GM23248 (cell line): ENCODE measurements around the gene SMIM45.

Source experiments
- EZH2 ChIP-seq: fragments of 200-600 bp; sonication (generic); IDR thresholded peaks from 2 replicates; pipeline ENCODE4 v1.6.1; 2018; ENCODE audit warnings: antibody characterized with exemption, mild to moderate bottlenecking; ENCODE audit not compliant: insufficient read depth, poor library complexity, severe bottlenecking
- EZH2phosphoT487 ChIP-seq: fragments of 200-600 bp; sonication (generic); IDR thresholded peaks from 2 replicates; pipeline ENCODE4 v1.6.1; 2018; ENCODE audit warnings: antibody characterized with exemption, moderate library complexity, mild to moderate bottlenecking, low read depth; ENCODE audit not compliant: insufficient read depth

GRCh38 chr22:41998361-41999261 lies 46.7 kb downstream of the SMIM45 start, which contains the start of gene WBP2NL:
- TF ChIP-seq EZH2 (no peak), EZH2phosphoT487 (no peak)
